Activated naive CD8-positive, alpha-beta T cell (primary cell): ENCODE results near the gene PPP1R10.
"Not testable (repeated sequence)": the region's sequence is repeated elsewhere in the genome, so short reads cannot be mapped to it uniquely, and the experiment has no call there.

Source experiments
- H3K27ac Mint-ChIP-seq: one replicate; pipeline ENCODE4 v1.8.0; 2021; ENCODE audit warnings: mixed read lengths
- H3K27me3 Mint-ChIP-seq: one replicate; pipeline ENCODE4 v1.8.0; 2021; ENCODE audit warnings: mixed read lengths
- H3K36me3 Mint-ChIP-seq: one replicate; pipeline ENCODE4 v1.8.0; 2021; ENCODE audit warnings: mixed read lengths
- H3K4me1 Mint-ChIP-seq: one replicate; pipeline ENCODE4 v1.8.0; 2021; ENCODE audit warnings: low read depth, mixed read lengths
- H3K4me3 Mint-ChIP-seq: one replicate; pipeline ENCODE4 v1.8.0; 2021; ENCODE audit warnings: mild to moderate bottlenecking, mixed read lengths
- H3K9me3 Mint-ChIP-seq: one replicate; pipeline ENCODE4 v1.8.0; 2021; ENCODE audit warnings: low read depth, mixed read lengths

The PPP1R10 gene

DNA sequence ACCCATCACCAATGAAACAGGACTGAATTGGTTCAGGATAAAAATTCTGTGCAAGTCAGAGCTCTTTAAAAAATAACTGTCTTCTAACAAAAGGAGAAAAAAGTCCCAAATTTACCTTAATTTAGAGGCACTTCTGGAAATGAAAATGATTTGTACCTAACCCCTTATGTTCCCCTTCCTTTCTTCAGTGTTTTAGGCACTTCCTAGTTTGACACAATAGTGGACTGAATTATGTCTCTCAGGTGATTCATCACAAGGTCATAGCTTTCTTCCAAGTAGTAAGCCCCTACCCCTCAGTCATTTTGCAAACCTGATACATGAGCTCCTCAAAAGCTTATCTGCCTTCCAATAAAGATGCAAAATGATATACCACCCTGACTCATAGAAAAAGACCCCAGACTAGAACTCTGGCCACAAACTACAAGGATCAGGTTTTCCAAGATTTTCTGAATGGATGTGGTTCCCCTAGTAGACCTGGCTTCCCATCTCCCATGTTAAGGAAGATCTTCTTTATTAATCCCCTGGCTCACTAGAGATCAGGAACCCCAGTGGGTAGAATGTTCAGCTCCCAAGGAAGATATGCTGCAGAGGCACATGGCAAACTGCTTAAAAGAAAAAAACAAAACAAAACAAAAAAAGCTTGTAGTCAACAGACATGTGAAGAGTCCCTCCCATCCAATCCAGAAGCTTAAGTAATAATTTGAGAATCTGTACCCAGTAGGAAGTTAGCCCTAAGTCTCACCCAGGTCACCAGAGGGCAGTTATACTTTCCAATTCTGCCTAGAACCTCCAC is 3.6 kb downstream of the PPP1R10 start:
- Mint-ChIP-seq H3K36me3 (peaks cover 30% of the 10 kb centered on the region), H3K27me3 (no peaks in the 10 kb centered on the region), H3K4me1 (peaks cover 63% of the 10 kb centered on the region), H3K27ac (peak overlapping the region; percentile 100), H3K9me3 (no peaks in the 10 kb centered on the region), H3K4me3 (peak overlapping the region; percentile 99)

DNA sequence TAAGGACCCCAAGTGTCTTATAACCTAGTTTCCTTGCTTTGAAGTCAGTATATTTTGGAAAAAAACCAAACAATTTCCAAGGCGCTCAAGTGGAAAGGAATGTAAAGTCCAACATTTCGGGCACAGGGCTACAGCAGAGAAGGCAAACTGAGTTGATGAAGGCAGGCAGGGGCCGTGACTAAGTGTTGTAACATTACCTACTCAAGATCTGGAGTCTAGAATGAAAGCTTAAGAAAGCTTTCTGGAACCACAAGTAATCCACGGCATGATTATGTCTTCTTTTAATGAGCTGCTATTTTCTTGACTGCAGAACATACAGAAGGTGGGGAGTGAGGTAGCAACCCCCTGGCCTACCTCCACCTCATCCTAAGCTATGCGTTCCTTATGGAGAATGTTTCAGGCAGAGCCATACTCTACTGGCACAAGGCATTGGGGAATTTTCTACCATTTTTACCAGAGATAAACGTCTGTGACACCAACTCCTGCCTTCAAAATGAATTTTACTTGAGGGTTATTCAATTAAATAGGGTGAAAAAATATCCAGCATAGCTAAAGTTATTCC is 4.3 kb downstream of the PPP1R10 start:
- Mint-ChIP-seq H3K27ac (peak overlapping the region; percentile 100), H3K4me3 (peak overlapping the region; percentile 99), H3K36me3 (peaks cover 30% of the 10 kb centered on the region), H3K9me3 (no peaks in the 10 kb centered on the region), H3K4me1 (peaks cover 62% of the 10 kb centered on the region), H3K27me3 (no peaks in the 10 kb centered on the region)

GRCh38 chr6:30612213-30612612 is 4.8 kb downstream of the PPP1R10 start:
- H3K27ac Mint-ChIP-seq: peak overlapping the region; percentile 100
- no peaks in the 10 kb centered on the region for H3K27me3 Mint-ChIP-seq
- peak overlapping the region; percentile 21 for H3K4me3 Mint-ChIP-seq
- H3K9me3 Mint-ChIP-seq: no peaks in the 10 kb centered on the region
- peaks cover 34% of the 10 kb centered on the region for H3K36me3 Mint-ChIP-seq
- H3K4me1 Mint-ChIP-seq: peaks cover 67% of the 10 kb centered on the region

DNA sequence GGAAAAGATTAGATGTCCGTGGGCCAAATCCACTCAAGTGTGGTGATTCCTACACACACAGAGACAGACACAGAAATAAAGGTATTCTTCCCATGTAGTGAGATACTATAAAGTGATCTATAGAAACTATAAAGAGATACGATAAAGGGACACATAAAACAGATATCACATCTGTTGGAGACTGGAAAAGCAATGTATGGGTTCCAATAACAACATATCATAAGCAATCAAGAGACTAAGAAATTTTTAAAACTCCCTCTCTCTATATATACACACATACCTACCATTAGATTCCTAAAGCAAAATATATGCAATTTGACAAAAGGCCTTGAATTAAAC is 5.2 kb downstream of the PPP1R10 start:
- peaks cover 67% of the 10 kb centered on the region for H3K4me1 Mint-ChIP-seq
- H3K9me3 Mint-ChIP-seq: no peaks in the 10 kb centered on the region
- no peaks in the 10 kb centered on the region for H3K27me3 Mint-ChIP-seq
- H3K27ac Mint-ChIP-seq: peak overlapping the region; percentile 100
- H3K4me3 Mint-ChIP-seq: peak overlapping the region; percentile 21
- peaks cover 31% of the 10 kb centered on the region for H3K36me3 Mint-ChIP-seq

- H3K4me1 Mint-ChIP-seq: peaks cover 72% of the 10 kb centered on the region
- H3K27ac Mint-ChIP-seq: peak overlapping the region; percentile 100
- H3K4me3 Mint-ChIP-seq: peak overlapping the region; percentile 9
- no peaks in the 10 kb centered on the region for H3K9me3 Mint-ChIP-seq
- H3K36me3 Mint-ChIP-seq: peaks cover 26% of the 10 kb centered on the region
- H3K27me3 Mint-ChIP-seq: no peaks in the 10 kb centered on the region
These were observed 5.7 kb downstream of the PPP1R10 start for GRCh38 chr6:30611150-30611855.

DNA sequence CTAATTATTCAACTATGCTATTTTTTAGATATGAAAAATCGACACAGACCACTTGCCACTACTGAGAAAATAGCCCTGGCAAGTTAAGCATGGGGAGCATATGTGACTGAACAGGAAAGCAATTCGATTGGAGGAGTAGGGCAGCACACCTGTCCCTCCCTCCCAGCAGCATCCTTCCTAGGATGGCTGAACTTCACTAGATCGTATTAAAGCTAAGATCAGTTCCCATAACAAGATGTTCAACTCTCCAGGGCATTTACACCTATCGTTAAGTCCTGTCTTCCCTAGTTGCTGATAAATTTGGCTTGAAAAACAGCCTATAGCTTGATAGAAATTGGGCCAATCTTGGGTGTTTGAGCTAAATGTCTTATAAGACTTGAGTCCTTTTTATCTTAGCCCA is 7.0 kb downstream of the PPP1R10 start:
- Mint-ChIP-seq H3K27me3 (no peaks in the 10 kb centered on the region), H3K27ac (peak overlapping the region; percentile 100), H3K36me3 (peaks cover 19% of the 10 kb centered on the region), H3K4me3 (no peak overlapping the region), H3K4me1 (peaks cover 74% of the 10 kb centered on the region), H3K9me3 (no peaks in the 10 kb centered on the region)

DNA sequence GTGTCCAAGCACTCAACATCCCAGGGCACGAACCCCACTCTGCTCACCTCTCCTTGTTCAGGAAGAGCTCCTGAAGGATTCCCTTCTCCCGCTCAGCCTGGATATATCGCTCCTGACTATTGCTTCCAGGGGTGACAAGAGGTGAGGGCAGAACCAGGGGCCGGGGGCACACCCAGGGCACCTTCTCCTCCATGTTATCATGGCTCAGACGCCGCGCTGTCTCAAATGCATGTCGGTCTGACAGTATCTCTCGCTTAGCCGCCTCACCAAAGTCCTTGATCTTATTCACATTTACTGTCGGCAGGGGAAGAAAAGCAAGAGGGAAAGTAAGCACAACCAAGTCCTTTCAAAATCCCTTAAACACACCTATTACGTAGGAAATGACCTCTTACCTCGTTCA is 13.1 kb downstream of the PPP1R10 start:
- H3K4me1 Mint-ChIP-seq: peaks cover 32% of the 10 kb centered on the region
- H3K9me3 Mint-ChIP-seq: no peaks in the 10 kb centered on the region
- no peaks in the 10 kb centered on the region for H3K27me3 Mint-ChIP-seq
- H3K27ac Mint-ChIP-seq: peak overlapping the region; percentile 66
- H3K4me3 Mint-ChIP-seq: no peak overlapping the region
- peaks cover 16% of the 10 kb centered on the region for H3K36me3 Mint-ChIP-seq

GRCh38 chr6:30601815-30602641 is 15.0 kb downstream of the PPP1R10 start:
- H3K4me3 Mint-ChIP-seq: no peak overlapping the region
- H3K27ac Mint-ChIP-seq: no peak overlapping the region
- H3K9me3 Mint-ChIP-seq: no peaks in the 10 kb centered on the region
- peaks cover 27% of the 10 kb centered on the region for H3K4me1 Mint-ChIP-seq
- no peaks in the 10 kb centered on the region for H3K27me3 Mint-ChIP-seq
- peaks cover 10% of the 10 kb centered on the region for H3K36me3 Mint-ChIP-seq

DNA sequence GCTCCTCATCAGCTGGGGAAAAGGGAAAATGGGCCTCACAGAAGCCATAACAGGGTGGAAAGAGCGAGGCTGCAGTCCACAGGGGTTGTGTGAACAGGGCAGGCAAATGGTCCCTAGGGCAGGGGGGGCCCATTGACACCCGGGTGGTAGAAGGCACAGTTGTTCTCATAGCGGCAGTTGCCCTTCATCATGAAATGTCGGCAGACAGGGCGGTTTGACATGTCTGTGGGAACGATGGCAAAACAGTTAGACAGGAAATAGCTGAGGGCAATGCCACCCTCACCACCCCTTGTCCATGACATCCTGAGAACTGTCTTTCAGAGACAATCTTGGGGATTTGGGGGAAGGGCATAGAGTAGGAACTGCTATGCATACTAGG is 15.6 kb downstream of the PPP1R10 start:
- H3K9me3 Mint-ChIP-seq: no peaks in the 10 kb centered on the region
- no peaks in the 10 kb centered on the region for H3K27me3 Mint-ChIP-seq
- H3K4me3 Mint-ChIP-seq: no peak overlapping the region
- peak overlapping the region; percentile 34 for H3K27ac Mint-ChIP-seq
- peaks cover 10% of the 10 kb centered on the region for H3K36me3 Mint-ChIP-seq
- peaks cover 24% of the 10 kb centered on the region for H3K4me1 Mint-ChIP-seq

GRCh38 chr6:30600451-30600961 is 16.5 kb downstream of the PPP1R10 start:
- no peak overlapping the region for H3K4me3 Mint-ChIP-seq
- H3K4me1 Mint-ChIP-seq: peaks cover 21% of the 10 kb centered on the region
- peak overlapping the region; percentile 41 for H3K27ac Mint-ChIP-seq

GRCh38 chr6:30599625-30600324 is 17.3 kb downstream of the PPP1R10 start:
- Mint-ChIP-seq H3K27ac (no peak overlapping the region), H3K4me3 (no peak overlapping the region), H3K36me3 (peaks cover 9% of the 10 kb centered on the region), H3K4me1 (peaks cover 21% of the 10 kb centered on the region), H3K9me3 (no peaks in the 10 kb centered on the region), H3K27me3 (no peaks in the 10 kb centered on the region)

More at GRCh38 chr6:30600451-30600961, 16.5 kb downstream of the PPP1R10 start:
- H3K36me3 Mint-ChIP-seq: peaks cover 8% of the 10 kb centered on the region
- no peaks in the 10 kb centered on the region for H3K9me3 Mint-ChIP-seq
- H3K27me3 Mint-ChIP-seq: no peaks in the 10 kb centered on the region

DNA sequence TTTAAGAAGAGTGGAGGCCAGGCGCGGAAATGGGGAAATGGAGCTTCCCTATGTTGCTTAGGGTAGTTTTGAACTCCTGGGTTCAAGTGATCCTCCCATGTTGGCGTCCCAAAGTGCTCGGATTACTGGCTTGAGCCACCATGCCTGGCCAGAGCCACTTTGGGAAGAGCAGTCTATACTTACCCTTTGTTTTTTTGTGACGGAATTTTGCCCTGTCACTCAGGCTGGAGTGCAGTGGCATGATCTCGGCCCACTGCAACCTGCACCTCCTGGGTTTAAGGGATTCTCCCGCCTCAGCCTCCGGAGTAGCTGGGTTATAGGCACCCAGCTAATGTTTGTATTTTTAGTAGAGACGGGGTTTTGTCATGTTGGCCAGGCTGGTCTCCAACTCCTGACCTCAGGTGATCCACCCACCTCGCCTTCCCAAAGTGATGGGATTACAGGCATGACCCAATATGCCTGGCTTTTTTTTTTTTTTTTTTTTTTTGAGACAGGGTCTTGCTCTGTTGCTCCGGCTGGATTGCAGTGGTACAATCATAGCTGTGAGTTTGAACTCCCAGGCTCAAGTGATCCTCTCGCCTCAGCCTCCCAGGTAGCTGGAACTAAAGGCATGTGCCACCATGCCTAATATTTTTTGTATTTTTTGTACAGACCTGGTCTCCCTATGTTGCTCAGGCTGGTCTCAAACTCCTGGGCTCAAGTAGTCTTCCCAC is 18.0 kb downstream of the PPP1R10 start:
- Mint-ChIP-seq H3K4me1 (peaks cover 21% of the 10 kb centered on the region), H3K36me3 (peaks cover 10% of the 10 kb centered on the region), H3K9me3 (no peaks in the 10 kb centered on the region), H3K27ac (no peak overlapping the region), H3K27me3 (no peaks in the 10 kb centered on the region), H3K4me3 (no peak overlapping the region)

DNA sequence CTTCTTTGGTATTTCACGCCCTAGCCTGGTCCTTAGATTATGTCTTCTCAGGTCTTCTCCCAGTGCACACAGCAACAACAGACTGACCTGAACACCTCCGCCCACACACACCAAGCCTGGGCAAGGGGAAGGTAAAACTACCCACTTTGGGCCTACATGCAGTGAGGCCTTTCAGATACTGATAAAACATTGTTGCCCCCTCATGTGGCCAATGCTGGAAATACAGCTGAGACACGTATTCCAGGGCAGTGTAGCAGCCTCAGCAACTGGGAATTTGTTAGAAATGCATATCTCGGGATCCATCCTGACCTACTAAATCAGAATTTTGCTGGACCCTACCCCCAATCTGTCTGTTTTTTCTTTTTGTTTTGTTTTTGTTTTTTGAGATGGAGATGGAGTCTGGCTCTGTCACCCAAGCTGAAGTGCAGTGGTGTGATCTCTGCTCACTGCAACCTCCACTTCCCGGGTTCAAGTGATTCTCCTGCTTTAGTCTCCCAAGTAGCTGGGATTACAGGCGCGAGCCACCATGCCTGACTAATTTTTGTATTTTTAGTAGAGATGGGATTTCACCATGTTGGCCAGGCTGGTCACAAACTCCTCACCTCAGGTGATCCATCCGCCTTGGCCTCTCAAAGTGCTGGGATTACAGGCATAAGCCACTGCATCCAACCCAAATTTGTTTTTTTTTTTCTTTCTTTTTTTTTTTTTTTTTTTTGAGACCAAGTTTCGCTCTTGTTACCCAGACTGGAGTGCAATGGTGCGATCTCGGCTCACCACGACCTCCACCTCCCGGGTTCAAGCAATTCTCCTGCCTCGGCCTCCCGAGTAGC is 19.5 kb downstream of the PPP1R10 start:
- not testable (repeated sequence) for H3K4me3 Mint-ChIP-seq, H3K27ac Mint-ChIP-seq, H3K9me3 Mint-ChIP-seq, H3K27me3 Mint-ChIP-seq, H3K36me3 Mint-ChIP-seq
- H3K4me1 Mint-ChIP-seq: peaks cover 11% of the 10 kb centered on the region
